A673 (cell line): ENCODE results near the gene TRERF1. TPM values are rescaled to one million over a fixed set of nuclear protein-coding genes. Genes with fewer than 3 reads are reported as not detected.

ENCODE experiments used
- BruUV-seq: library from RNA; stranded (reverse); fragments of 400-500 nt; replicated peaks from 2 replicates; lab custom pipeline; 2021; lab: Mats Ljungman, UMichigan
- CTCF ChIA-PET: fragments of 300-600 bp; sonication (Branson Sonifier 250); formaldehyde crosslinking; loops from one replicate; lab custom pipeline; 2022; ENCODE audit warnings: antibody characterized with exemption; lab: Charles Lee
- POLR2A ChIA-PET: fragments of 300-600 bp; sonication (Branson Sonifier 250); formaldehyde crosslinking; loops from one replicate; lab custom pipeline; 2022; ENCODE audit warnings: antibody characterized with exemption; ENCODE audit not compliant: low non-redundant PET; lab: Charles Lee
- DNase-seq: peaks from one replicate; pipeline ENCODE4 v3.0.0-alpha.2; 2015; ENCODE audit warnings: low spot score
- H3K27ac ChIP-seq: fragments of 200-600 bp; sonication (generic); 2 replicates; pipeline ENCODE4 v1.5.1; 2016; ENCODE audit warnings: mixed run types, low read depth, mild to moderate bottlenecking, mixed read lengths, antibody characterized with exemption, low read length; ENCODE audit not compliant: poor library complexity, severe bottlenecking
- H3K27me3 ChIP-seq: fragments of 200-600 bp; sonication (generic); replicated peaks from 2 replicates; pipeline ENCODE4 v1.6.1; 2017; ENCODE audit warnings: mixed run types, low read depth, mild to moderate bottlenecking, mixed read lengths, antibody characterized with exemption, low read length; ENCODE audit not compliant: insufficient read depth, poor library complexity
- H3K36me3 ChIP-seq: fragments of 200-600 bp; sonication (generic); 2 replicates; pipeline ENCODE4 v1.6.1; 2016; ENCODE audit warnings: mixed run types, mild to moderate bottlenecking, mixed read lengths, antibody characterized with exemption, low read length; ENCODE audit not compliant: insufficient read depth, poor library complexity, severe bottlenecking
- H3K4me1 ChIP-seq: fragments of 200-600 bp; sonication (generic); 2 replicates; pipeline ENCODE4 v1.6.1; 2017; ENCODE audit warnings: mixed run types, mild to moderate bottlenecking, mixed read lengths, antibody characterized with exemption, low read length; ENCODE audit not compliant: insufficient read depth, poor library complexity, severe bottlenecking
- H3K4me3 ChIP-seq: fragments of 200-600 bp; sonication (generic); 2 replicates; pipeline ENCODE4 v1.5.1; 2016; ENCODE audit warnings: low read depth, mixed run types, mild to moderate bottlenecking, mixed read lengths, low read length; ENCODE audit not compliant: poor library complexity, severe bottlenecking
- H3K9me3 ChIP-seq: fragments of 200-600 bp; sonication (generic); 2 replicates; pipeline ENCODE4 v1.6.1; 2016; ENCODE audit warnings: mixed run types, low read depth, mild to moderate bottlenecking, mixed read lengths, antibody characterized with exemption, low read length; ENCODE audit not compliant: poor library complexity, severe bottlenecking
- EZH2 ChIP-seq: fragments of 200-600 bp; sonication (generic); IDR thresholded peaks from 2 replicates; pipeline ENCODE4 v1.6.1; 2017; ENCODE audit warnings: borderline replicate concordance, low read depth, mild to moderate bottlenecking, mixed read lengths, antibody characterized with exemption, low read length; ENCODE audit not compliant: poor library complexity, severe bottlenecking
- intact Hi-C: fragments of 100-400 bp; cut with micrococcal nuclease; formaldehyde crosslinking; loops from one replicate; pipeline ENCODE4 v1.10.0; 2022; ENCODE audit not compliant: unreplicated experiment
- total RNA-seq: library from RNA; stranded (reverse); gene quantifications from 2 replicates; pipeline ENCODE4 v1.2.3, GENCODE V29; 2021
- TF ChIP-seq, protein P1 (sequence below): fragments of 300-800, 200-600 bp; sonication (generic); conservative IDR thresholded peaks from 2 replicates; pipeline ENCODE4 v1.5.1; 2017; ENCODE audit warnings: low read depth, mild to moderate bottlenecking, antibody characterized with exemption, low read length, moderate library complexity, mixed read lengths

Gene TRERF1
- total RNA-seq, 1 experiment from 2014 or later: 9.5 TPM

DNA sequence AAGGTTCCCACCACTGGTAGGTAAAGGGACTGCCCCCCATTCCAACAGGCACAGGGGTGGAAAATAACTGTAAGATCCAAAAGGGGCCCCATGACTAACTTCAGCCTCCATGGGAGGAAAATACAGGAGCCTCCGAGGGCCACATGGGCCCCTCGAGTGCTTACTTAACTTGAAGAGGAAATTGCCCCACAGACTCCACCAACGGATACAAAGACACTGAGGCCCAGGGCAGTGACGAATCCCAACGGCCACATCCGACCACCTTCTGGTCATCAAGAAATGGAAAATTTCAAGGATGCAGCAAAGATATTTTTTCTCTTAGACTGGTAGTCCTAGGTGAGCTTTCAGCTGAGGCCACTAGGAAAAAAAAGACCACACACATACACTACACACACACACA is 118.1 kb downstream of the TRERF1 start:
- H3K27ac ChIP-seq: no peak overlapping the region
- TF ChIP-seq, protein P1, sequence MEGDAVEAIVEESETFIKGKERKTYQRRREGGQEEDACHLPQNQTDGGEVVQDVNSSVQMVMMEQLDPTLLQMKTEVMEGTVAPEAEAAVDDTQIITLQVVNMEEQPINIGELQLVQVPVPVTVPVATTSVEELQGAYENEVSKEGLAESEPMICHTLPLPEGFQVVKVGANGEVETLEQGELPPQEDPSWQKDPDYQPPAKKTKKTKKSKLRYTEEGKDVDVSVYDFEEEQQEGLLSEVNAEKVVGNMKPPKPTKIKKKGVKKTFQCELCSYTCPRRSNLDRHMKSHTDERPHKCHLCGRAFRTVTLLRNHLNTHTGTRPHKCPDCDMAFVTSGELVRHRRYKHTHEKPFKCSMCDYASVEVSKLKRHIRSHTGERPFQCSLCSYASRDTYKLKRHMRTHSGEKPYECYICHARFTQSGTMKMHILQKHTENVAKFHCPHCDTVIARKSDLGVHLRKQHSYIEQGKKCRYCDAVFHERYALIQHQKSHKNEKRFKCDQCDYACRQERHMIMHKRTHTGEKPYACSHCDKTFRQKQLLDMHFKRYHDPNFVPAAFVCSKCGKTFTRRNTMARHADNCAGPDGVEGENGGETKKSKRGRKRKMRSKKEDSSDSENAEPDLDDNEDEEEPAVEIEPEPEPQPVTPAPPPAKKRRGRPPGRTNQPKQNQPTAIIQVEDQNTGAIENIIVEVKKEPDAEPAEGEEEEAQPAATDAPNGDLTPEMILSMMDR: no peak
- TF ChIP-seq EZH2: no peak
- no peaks in the 10 kb centered on the region for H3K9me3 ChIP-seq
- intact Hi-C loops: no loop called here
- no peak overlapping the region for H3K4me3 ChIP-seq
- DNase-seq: no peak
- H3K27me3 ChIP-seq: no peaks in the 10 kb centered on the region
- H3K4me1 ChIP-seq: no peaks in the 10 kb centered on the region
- H3K36me3 ChIP-seq: no peaks in the 10 kb centered on the region
- BruUV-seq: no TSS peak
- ChIA-PET CTCF (no interaction called here), POLR2A (no interaction called here)

DNA sequence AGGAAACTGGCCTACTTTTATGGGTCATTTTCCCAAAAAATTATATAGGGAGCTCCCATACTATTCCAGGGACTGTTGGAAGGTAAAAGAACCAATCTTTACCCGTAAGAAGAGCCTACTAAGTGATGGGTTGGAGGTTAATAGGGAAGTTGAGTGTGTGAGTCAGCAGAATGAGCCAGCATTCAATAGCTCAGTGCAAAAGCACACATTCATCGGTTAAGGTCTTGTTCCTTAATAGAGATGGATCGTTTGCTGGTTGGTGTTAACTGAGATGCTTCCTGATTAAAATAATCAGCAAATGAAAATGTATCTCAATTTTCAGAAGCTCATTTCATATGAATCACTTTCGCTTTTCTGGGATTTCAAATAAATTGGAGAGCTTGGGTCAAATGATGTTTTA is 118.8 kb downstream of the TRERF1 start:
- Histone ChIP-seq H3K36me3 (no peaks in the 10 kb centered on the region), H3K4me3 (no peak overlapping the region), H3K27me3 (no peaks in the 10 kb centered on the region), H3K27ac (no peak overlapping the region), H3K4me1 (no peaks in the 10 kb centered on the region), H3K9me3 (no peaks in the 10 kb centered on the region)
- no TSS peak for BruUV-seq
- ChIA-PET CTCF (interaction anchor here (0.5 kb wide), 1 partner anchor 553 kb away, joined by 7 read pairs; no protein-coding TSS in a partner anchor), POLR2A (no interaction called here)
- TF ChIP-seq EZH2: no peak
- TF ChIP-seq, protein P1: no peak
- intact Hi-C loops: no loop called here
- no peak for DNase-seq

DNA sequence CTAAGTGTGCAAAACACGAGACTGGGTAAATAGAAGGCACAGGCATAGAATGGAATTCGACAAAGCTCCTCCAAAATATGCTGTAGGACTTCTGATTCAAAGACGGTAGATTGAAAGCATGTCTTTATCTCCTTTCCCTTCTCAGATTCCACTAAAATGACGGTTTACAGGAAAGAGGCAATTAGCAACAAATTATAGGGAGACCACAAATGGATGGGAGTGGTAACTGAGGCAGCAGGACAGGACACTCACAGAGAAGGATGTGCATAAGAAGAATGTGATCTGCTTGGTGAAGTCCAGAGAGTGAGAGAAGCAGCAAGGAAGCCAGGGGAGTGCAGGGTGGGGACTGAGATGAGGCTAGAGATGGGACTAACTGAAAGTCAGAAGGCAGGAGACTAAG is 120.7 kb downstream of the TRERF1 start:
- Histone ChIP-seq H3K36me3 (no peaks in the 10 kb centered on the region), H3K4me3 (no peak overlapping the region), H3K4me1 (no peaks in the 10 kb centered on the region), H3K9me3 (no peaks in the 10 kb centered on the region), H3K27me3 (no peaks in the 10 kb centered on the region), H3K27ac (no peak overlapping the region)
- intact Hi-C loops: no loop called here
- ChIA-PET POLR2A (no interaction called here), CTCF (no interaction called here)
- DNase-seq: peak; percentile 63
- TF ChIP-seq, protein P1: no peak
- no peak for TF ChIP-seq EZH2
- no TSS peak for BruUV-seq
